ENCODE data around the gene KIR2DL4. TPM values are rescaled to one million over a fixed set of nuclear protein-coding genes. Genes with fewer than 3 reads are reported as not detected.
A peak's percentile ranks its signal among the peaks of the same experiment; 100 is the strongest.
"Not testable (repeated sequence)": the region's sequence is repeated elsewhere in the genome, so short reads cannot be mapped to it uniquely, and the experiment has no call there.

The KIR2DL4 gene
- not detected for total RNA-seq (ENCODE audit: unreplicated experiment)
- long read RNA-seq, result 0 reads

GRCh38 chr19:54803410-54803809, at the start of gene KIR2DL4:
Gene KIR2DL4 (plus strand): TSS chr19:54803610. CDS start chr19:54803652, 42 bp downstream.
- H3K4me3 Mint-ChIP-seq (ENCODE audit: unreplicated experiment), result no peak within 1 kb of the TSS
- no peak for DNase-seq (ENCODE audit: low spot score)
- no peak within 1 kb of the TSS for H3K27ac Mint-ChIP-seq (ENCODE audit: unreplicated experiment)
- peaks cover 6% of the 10 kb centered on the region for H3K27me3 Mint-ChIP-seq (ENCODE audit: unreplicated experiment)
- peaks cover 49% of the 10 kb centered on the region for H3K9me3 Mint-ChIP-seq (ENCODE audit: unreplicated experiment)
- TF ChIP-seq CTCF (IDR thresholded peaks at IDR 0.05; ENCODE audit: unreplicated experiment), result no peak
- peaks cover 13% of the 10 kb centered on the region for H3K36me3 Mint-ChIP-seq (ENCODE audit: low read depth, unreplicated experiment)
- H3K4me1 Mint-ChIP-seq (ENCODE audit: unreplicated experiment), result no peaks in the 10 kb centered on the region

- H3K4me3 Mint-ChIP-seq (ENCODE audit: unreplicated experiment); H3K4me1 Mint-ChIP-seq (ENCODE audit: unreplicated experiment); DNase-seq (ENCODE audit: low spot score); H3K27ac Mint-ChIP-seq (ENCODE audit: unreplicated experiment): not testable (repeated sequence)
- Mint-ChIP-seq H3K9me3 (ENCODE audit: unreplicated experiment) (peaks cover 54% of the 10 kb centered on the region), H3K27me3 (ENCODE audit: unreplicated experiment) (peaks cover 20% of the 10 kb centered on the region), H3K36me3 (ENCODE audit: low read depth, unreplicated experiment) (peaks cover 39% of the 10 kb centered on the region)
These were observed 47.0 kb upstream of the KIR2DL4 start for GRCh38 chr19:54756204-54757110.

GRCh38 chr19:54758577-54758976, 44.8 kb upstream of the KIR2DL4 start:
- not testable (repeated sequence) for H3K27ac Mint-ChIP-seq (ENCODE audit: unreplicated experiment); DNase-seq (ENCODE audit: low spot score); H3K4me3 Mint-ChIP-seq (ENCODE audit: unreplicated experiment); H3K4me1 Mint-ChIP-seq (ENCODE audit: unreplicated experiment)
- Mint-ChIP-seq H3K27me3 (ENCODE audit: unreplicated experiment) (peaks cover 18% of the 10 kb centered on the region), H3K9me3 (ENCODE audit: unreplicated experiment) (peaks cover 40% of the 10 kb centered on the region), H3K36me3 (ENCODE audit: low read depth, unreplicated experiment) (peaks cover 34% of the 10 kb centered on the region)

GRCh38 chr19:54764219-54764618, 39.2 kb upstream of the KIR2DL4 start:
- Mint-ChIP-seq H3K9me3 (ENCODE audit: unreplicated experiment) (peaks cover 44% of the 10 kb centered on the region), H3K36me3 (ENCODE audit: low read depth, unreplicated experiment) (peaks cover 14% of the 10 kb centered on the region)
- not testable (repeated sequence) for H3K27me3 Mint-ChIP-seq (ENCODE audit: unreplicated experiment); H3K4me3 Mint-ChIP-seq (ENCODE audit: unreplicated experiment); H3K27ac Mint-ChIP-seq (ENCODE audit: unreplicated experiment); DNase-seq (ENCODE audit: low spot score); H3K4me1 Mint-ChIP-seq (ENCODE audit: unreplicated experiment)

GRCh38 chr19:54766464-54766863, 36.9 kb upstream of the KIR2DL4 start:
- not testable (repeated sequence) for H3K27me3 Mint-ChIP-seq (ENCODE audit: unreplicated experiment); H3K27ac Mint-ChIP-seq (ENCODE audit: unreplicated experiment); H3K4me1 Mint-ChIP-seq (ENCODE audit: unreplicated experiment); H3K4me3 Mint-ChIP-seq (ENCODE audit: unreplicated experiment); DNase-seq (ENCODE audit: low spot score)
- peaks cover 17% of the 10 kb centered on the region for H3K36me3 Mint-ChIP-seq (ENCODE audit: low read depth, unreplicated experiment)
- peaks cover 50% of the 10 kb centered on the region for H3K9me3 Mint-ChIP-seq (ENCODE audit: unreplicated experiment)

GRCh38 chr19:54769646-54770045, 33.8 kb upstream of the KIR2DL4 start, which contains the start of gene KIR2DL1:
Gene KIR2DL1 (plus strand): TSS chr19:54769793. CDS start chr19:54769851, 58 bp downstream.
- H3K9me3 Mint-ChIP-seq (ENCODE audit: unreplicated experiment), result peaks cover 59% of the 10 kb centered on the region
- H3K4me3 Mint-ChIP-seq (ENCODE audit: unreplicated experiment), result peak within 1 kb of the TSS; percentile 23
- H3K27me3 Mint-ChIP-seq (ENCODE audit: unreplicated experiment), result peaks cover 14% of the 10 kb centered on the region
- peaks cover 21% of the 10 kb centered on the region for H3K36me3 Mint-ChIP-seq (ENCODE audit: low read depth, unreplicated experiment)
- DNase-seq (ENCODE audit: low spot score); H3K4me1 Mint-ChIP-seq (ENCODE audit: unreplicated experiment): not testable (repeated sequence)
- H3K27ac Mint-ChIP-seq (ENCODE audit: unreplicated experiment), result peak within 1 kb of the TSS; percentile 59

- Mint-ChIP-seq H3K4me3 (ENCODE audit: unreplicated experiment) (peak overlapping the region; percentile 23), H3K27me3 (ENCODE audit: unreplicated experiment) (peaks cover 12% of the 10 kb centered on the region), H3K36me3 (ENCODE audit: low read depth, unreplicated experiment) (peaks cover 20% of the 10 kb centered on the region), H3K9me3 (ENCODE audit: unreplicated experiment) (peaks cover 53% of the 10 kb centered on the region)
- not testable (repeated sequence) for H3K4me1 Mint-ChIP-seq (ENCODE audit: unreplicated experiment); DNase-seq (ENCODE audit: low spot score); H3K27ac Mint-ChIP-seq (ENCODE audit: unreplicated experiment)
These were observed 32.9 kb upstream of the KIR2DL4 start for GRCh38 chr19:54770511-54770910.

GRCh38 chr19:54771018-54771960, 32.1 kb upstream of the KIR2DL4 start:
- H3K36me3 Mint-ChIP-seq (ENCODE audit: low read depth, unreplicated experiment), result peaks cover 20% of the 10 kb centered on the region

GRCh38 chr19:54772666-54773065, 30.7 kb upstream of the KIR2DL4 start:
- Mint-ChIP-seq H3K9me3 (ENCODE audit: unreplicated experiment) (peaks cover 44% of the 10 kb centered on the region), H3K36me3 (ENCODE audit: low read depth, unreplicated experiment) (peaks cover 20% of the 10 kb centered on the region), H3K27me3 (ENCODE audit: unreplicated experiment) (peaks cover 13% of the 10 kb centered on the region)
- not testable (repeated sequence) for DNase-seq (ENCODE audit: low spot score); H3K27ac Mint-ChIP-seq (ENCODE audit: unreplicated experiment); H3K4me1 Mint-ChIP-seq (ENCODE audit: unreplicated experiment); H3K4me3 Mint-ChIP-seq (ENCODE audit: unreplicated experiment)

More at GRCh38 chr19:54771018-54771960, 32.1 kb upstream of the KIR2DL4 start:
- not testable (repeated sequence) for H3K4me1 Mint-ChIP-seq (ENCODE audit: unreplicated experiment); DNase-seq (ENCODE audit: low spot score); H3K27ac Mint-ChIP-seq (ENCODE audit: unreplicated experiment); H3K4me3 Mint-ChIP-seq (ENCODE audit: unreplicated experiment)
- peaks cover 51% of the 10 kb centered on the region for H3K9me3 Mint-ChIP-seq (ENCODE audit: unreplicated experiment)
- peaks cover 12% of the 10 kb centered on the region for H3K27me3 Mint-ChIP-seq (ENCODE audit: unreplicated experiment)

- DNase-seq (ENCODE audit: low spot score); H3K36me3 Mint-ChIP-seq (ENCODE audit: low read depth, unreplicated experiment); H3K27ac Mint-ChIP-seq (ENCODE audit: unreplicated experiment); H3K27me3 Mint-ChIP-seq (ENCODE audit: unreplicated experiment); H3K4me3 Mint-ChIP-seq (ENCODE audit: unreplicated experiment); H3K4me1 Mint-ChIP-seq (ENCODE audit: unreplicated experiment): not testable (repeated sequence)
- H3K9me3 Mint-ChIP-seq (ENCODE audit: unreplicated experiment), result peaks cover 38% of the 10 kb centered on the region
These were observed 28.2 kb upstream of the KIR2DL4 start for GRCh38 chr19:54775095-54775815.

All from endothelial cell (in vitro differentiated cells).